ENCODE results near the gene PHF20.
"Not testable (repeated sequence)": the region's sequence is repeated elsewhere in the genome, so short reads cannot be mapped to it uniquely, and the experiment has no call there.

Gene PHF20

GRCh38 chr20:35771689-35772562 is at the start of gene PHF20:
Gene PHF20 (plus strand): TSS chr20:35772015. CDS start chr20:35801523, 29,508 bp downstream.
- H3K9me3 Mint-ChIP-seq, result peaks cover 6% of the 10 kb centered on the region
- peaks cover 21% of the 10 kb centered on the region for H3K36me3 Mint-ChIP-seq
- H3K4me1 Mint-ChIP-seq, result peaks cover 62% of the 10 kb centered on the region
- no peaks in the 10 kb centered on the region for H3K27me3 Mint-ChIP-seq
- ATAC-seq, result peak; percentile 96
- peak within 1 kb of the TSS; percentile 86 for H3K4me3 Mint-ChIP-seq
- H3K27ac Mint-ChIP-seq, result peak within 1 kb of the TSS; percentile 93

- H3K27me3 Mint-ChIP-seq, H3K4me3 Mint-ChIP-seq, H3K4me1 Mint-ChIP-seq, H3K27ac Mint-ChIP-seq, ATAC-seq, H3K9me3 Mint-ChIP-seq: not testable (repeated sequence)
- H3K36me3 Mint-ChIP-seq, result peaks cover 61% of the 10 kb centered on the region
Measured at GRCh38 chr20:35723275-35723639, 48.6 kb upstream of the PHF20 start.

GRCh38 chr20:35723652-35724320 is 48.0 kb upstream of the PHF20 start:
- H3K36me3 Mint-ChIP-seq, result peaks cover 59% of the 10 kb centered on the region
- H3K27ac Mint-ChIP-seq, H3K9me3 Mint-ChIP-seq, ATAC-seq, H3K27me3 Mint-ChIP-seq, H3K4me3 Mint-ChIP-seq, H3K4me1 Mint-ChIP-seq: not testable (repeated sequence)

GRCh38 chr20:35724321-35725230 is 47.2 kb upstream of the PHF20 start:
- Mint-ChIP-seq H3K36me3 (peaks cover 59% of the 10 kb centered on the region), H3K27me3 (no peaks in the 10 kb centered on the region), H3K27ac (no peak overlapping the region), H3K9me3 (no peaks in the 10 kb centered on the region), H3K4me1 (peaks cover 6% of the 10 kb centered on the region), H3K4me3 (no peak overlapping the region)
- no peak for ATAC-seq

- Mint-ChIP-seq H3K4me3 (no peak overlapping the region), H3K9me3 (no peaks in the 10 kb centered on the region), H3K27me3 (no peaks in the 10 kb centered on the region), H3K36me3 (peaks cover 50% of the 10 kb centered on the region), H3K27ac (no peak overlapping the region), H3K4me1 (peaks cover 5% of the 10 kb centered on the region)
- no peak for ATAC-seq
Measured at GRCh38 chr20:35726842-35727711, 44.7 kb upstream of the PHF20 start.

GRCh38 chr20:35729283-35729807 is 42.5 kb upstream of the PHF20 start:
- H3K27me3 Mint-ChIP-seq, result no peaks in the 10 kb centered on the region
- H3K4me1 Mint-ChIP-seq, result peaks cover 21% of the 10 kb centered on the region
- H3K27ac Mint-ChIP-seq, result no peak overlapping the region
- no peak for ATAC-seq
- no peaks in the 10 kb centered on the region for H3K9me3 Mint-ChIP-seq
- peaks cover 51% of the 10 kb centered on the region for H3K36me3 Mint-ChIP-seq
- H3K4me3 Mint-ChIP-seq, result no peak overlapping the region

GRCh38 chr20:35729836-35730582 is 41.8 kb upstream of the PHF20 start:
- ATAC-seq, result no peak
- Mint-ChIP-seq H3K9me3 (no peaks in the 10 kb centered on the region), H3K4me3 (no peak overlapping the region), H3K27me3 (no peaks in the 10 kb centered on the region), H3K27ac (no peak overlapping the region), H3K4me1 (peaks cover 25% of the 10 kb centered on the region), H3K36me3 (peaks cover 50% of the 10 kb centered on the region)

- peaks cover 46% of the 10 kb centered on the region for H3K36me3 Mint-ChIP-seq
- H3K4me1 Mint-ChIP-seq, result peaks cover 28% of the 10 kb centered on the region
- H3K9me3 Mint-ChIP-seq, result no peaks in the 10 kb centered on the region
- ATAC-seq, result no peak
- H3K27ac Mint-ChIP-seq, result no peak overlapping the region
- no peak overlapping the region for H3K4me3 Mint-ChIP-seq
- no peaks in the 10 kb centered on the region for H3K27me3 Mint-ChIP-seq
Measured at GRCh38 chr20:35730583-35731468, 41.0 kb upstream of the PHF20 start.

GRCh38 chr20:35731469-35731788 is 40.4 kb upstream of the PHF20 start:
- Mint-ChIP-seq H3K9me3 (no peaks in the 10 kb centered on the region), H3K4me1 (peaks cover 34% of the 10 kb centered on the region), H3K36me3 (peaks cover 48% of the 10 kb centered on the region), H3K27ac (no peak overlapping the region), H3K27me3 (no peaks in the 10 kb centered on the region), H3K4me3 (no peak overlapping the region)
- ATAC-seq, result no peak

- ATAC-seq, result no peak
- Mint-ChIP-seq H3K36me3 (peaks cover 42% of the 10 kb centered on the region), H3K4me3 (no peak overlapping the region)
Measured at GRCh38 chr20:35731862-35732643, 39.8 kb upstream of the PHF20 start.

GRCh38 chr20:35732644-35732982 is 39.2 kb upstream of the PHF20 start:
- Mint-ChIP-seq H3K27me3 (no peaks in the 10 kb centered on the region), H3K27ac (no peak overlapping the region), H3K4me1 (peaks cover 35% of the 10 kb centered on the region), H3K9me3 (no peaks in the 10 kb centered on the region), H3K4me3 (no peak overlapping the region), H3K36me3 (peaks cover 42% of the 10 kb centered on the region)
- ATAC-seq, result no peak

More at GRCh38 chr20:35731862-35732643, 39.8 kb upstream of the PHF20 start:
- no peaks in the 10 kb centered on the region for H3K27me3 Mint-ChIP-seq
- no peak overlapping the region for H3K27ac Mint-ChIP-seq
- H3K4me1 Mint-ChIP-seq, result peaks cover 35% of the 10 kb centered on the region
- H3K9me3 Mint-ChIP-seq, result no peaks in the 10 kb centered on the region

- Mint-ChIP-seq H3K36me3 (peaks cover 58% of the 10 kb centered on the region), H3K27me3 (no peaks in the 10 kb centered on the region), H3K4me1 (peaks cover 48% of the 10 kb centered on the region), H3K27ac (peak overlapping the region; percentile 13), H3K4me3 (no peak overlapping the region), H3K9me3 (no peaks in the 10 kb centered on the region)
- no peak for ATAC-seq
Measured at GRCh38 chr20:35734374-35734773, 37.4 kb upstream of the PHF20 start.
